NCI-H1105 treated with DMSO at 0.1 percent for 48 hours (cell line): ENCODE results near the gene FXYD7.
"Not testable (repeated sequence)": the region's sequence is repeated elsewhere in the genome, so short reads cannot be mapped to it uniquely, and the experiment has no call there.

ENCODE experiments used
- DNase-seq: peaks from one replicate; lab custom pipeline; 2025; lab: John Stamatoyannopoulos, UW

Gene FXYD7, protein sequence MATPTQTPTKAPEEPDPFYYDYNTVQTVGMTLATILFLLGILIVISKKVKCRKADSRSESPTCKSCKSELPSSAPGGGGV

DNA sequence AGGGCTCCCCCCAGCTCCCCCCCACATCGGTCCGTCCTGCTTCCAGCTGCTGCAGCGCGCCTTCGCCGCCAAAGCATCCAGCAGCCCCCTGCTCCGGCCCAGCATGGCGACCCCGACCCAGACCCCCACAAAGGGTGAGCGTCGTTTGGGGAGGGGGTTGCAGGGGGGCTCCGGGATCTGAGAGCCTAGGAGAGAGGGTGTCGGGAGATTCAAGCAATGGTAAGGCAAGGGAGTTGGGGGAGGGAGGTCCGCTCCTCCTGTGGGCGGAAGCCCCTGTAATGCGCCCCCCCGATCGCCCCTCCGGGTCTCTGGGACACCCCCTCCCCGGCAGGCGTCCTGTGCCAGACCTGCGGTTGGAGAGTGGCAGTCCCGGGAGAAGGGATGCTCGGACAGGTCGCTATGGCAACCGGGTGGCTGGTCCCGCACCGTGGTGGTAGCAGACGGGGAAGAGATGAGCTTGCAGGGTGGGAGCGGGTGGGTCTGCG, at the start of gene FXYD7:
TSS of gene FXYD7 (plus strand) at position 25 of the 485 bp plus-strand sequence. CDS start at position 104, 79 bp downstream.
- no peak for DNase-seq

DNA sequence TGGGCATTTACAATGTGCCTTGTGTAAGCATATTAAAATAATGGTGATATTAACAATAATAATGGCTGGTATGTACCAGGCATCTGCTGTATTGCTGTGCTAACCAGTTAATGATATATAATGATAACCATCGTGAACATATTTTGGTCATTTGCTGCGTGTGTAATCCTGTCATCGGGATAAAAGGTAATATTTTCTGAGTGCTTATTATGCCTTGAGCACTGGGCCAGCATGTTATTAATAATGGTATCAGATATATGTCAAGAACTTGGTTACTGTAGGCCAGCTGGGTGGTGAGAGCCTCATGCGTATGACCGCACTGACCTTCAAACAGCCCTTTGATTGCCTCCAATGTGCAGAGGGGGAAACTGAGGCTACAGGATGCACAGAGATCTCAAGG, 49.6 kb upstream of the FXYD7 start:
- DNase-seq, result no peak

DNA sequence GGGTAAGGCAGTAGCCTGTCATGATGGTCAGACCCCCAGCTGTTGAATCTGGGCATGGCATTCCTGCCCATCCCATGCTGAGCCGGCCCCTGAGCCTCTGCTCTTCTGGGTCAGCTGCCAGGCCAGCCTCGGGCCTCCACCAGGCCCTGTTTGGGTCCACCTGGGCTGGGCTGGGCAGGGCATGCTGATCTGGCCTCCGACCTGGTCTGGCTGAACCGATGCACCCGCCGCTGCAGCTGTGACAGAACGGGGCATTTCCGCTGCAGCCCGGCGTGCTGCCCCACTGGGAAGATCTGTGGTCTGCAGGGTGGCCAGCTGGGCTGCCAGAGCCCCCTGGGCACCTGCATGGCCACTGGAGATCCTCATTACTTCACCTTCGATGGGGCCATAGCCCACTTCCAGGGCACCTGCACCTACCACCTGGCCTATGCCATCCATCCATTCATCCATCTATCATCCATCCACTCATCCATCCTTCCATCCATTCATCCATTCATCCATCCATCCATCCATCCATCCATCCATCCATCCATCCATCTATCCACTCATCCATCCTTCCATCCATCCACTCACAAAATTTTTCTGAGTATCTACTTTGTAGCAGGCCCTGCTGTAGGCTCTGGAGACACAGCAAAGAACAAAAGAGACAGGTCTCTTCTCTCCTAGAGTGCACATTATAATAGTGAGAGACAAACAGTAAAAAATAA, 49.0 kb upstream of the FXYD7 start:
- DNase-seq, result no peak

DNA sequence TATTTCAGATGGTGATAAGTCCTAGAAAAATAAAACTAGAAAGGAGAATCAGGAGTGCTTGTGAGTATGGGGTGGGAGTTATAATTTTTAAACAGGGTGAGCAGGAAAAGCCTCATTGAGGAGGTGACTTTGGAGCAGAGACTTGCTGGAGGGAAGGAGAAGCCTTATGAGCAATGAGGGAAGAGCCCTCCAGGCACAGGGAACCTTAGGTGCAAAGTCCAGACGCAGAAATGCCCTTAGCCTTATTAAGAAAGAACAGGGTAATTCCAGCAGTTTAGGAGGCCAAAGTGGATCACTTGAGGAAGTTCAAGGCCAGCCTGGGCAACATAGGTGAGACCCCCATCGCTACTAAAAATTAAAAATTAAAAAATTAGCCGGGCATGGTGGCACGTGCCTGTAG, 48.4 kb upstream of the FXYD7 start:
- no peak for DNase-seq

DNA sequence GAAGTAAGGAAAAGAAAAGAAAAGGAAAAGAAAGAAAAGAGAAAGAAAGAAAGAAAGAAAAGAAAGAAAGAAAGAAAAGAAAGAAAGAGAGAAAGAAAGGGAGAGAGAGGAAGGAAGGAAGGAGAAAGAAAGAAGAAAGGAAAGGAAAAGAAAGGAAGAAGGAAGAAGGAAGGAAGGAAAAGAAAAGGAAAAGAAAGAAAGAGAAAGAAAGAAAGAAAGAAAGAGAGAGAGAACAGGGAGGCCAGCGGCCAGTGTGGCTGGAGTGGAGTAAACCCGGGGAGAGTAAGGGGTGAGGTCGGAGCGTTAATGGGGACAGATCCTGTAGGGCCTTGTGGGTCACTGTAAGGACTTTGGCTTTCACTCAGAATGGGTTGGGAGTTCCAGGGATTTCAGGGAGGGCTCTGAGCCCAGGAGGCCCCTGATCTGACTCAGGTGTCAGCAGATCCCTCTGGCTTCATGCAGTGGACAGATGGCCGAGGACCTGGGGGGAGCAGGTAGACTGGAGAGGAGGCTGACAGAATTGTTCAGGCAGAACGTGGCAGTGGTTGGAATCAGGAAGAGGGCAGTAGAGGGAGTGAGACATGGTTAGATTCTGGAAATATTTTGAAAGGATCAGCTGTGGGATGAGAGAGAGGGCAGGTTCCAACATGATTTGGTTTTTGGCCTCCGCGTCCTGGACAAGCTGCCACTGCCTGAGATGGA, 47.2 kb upstream of the FXYD7 start:
- no peak for DNase-seq

DNA sequence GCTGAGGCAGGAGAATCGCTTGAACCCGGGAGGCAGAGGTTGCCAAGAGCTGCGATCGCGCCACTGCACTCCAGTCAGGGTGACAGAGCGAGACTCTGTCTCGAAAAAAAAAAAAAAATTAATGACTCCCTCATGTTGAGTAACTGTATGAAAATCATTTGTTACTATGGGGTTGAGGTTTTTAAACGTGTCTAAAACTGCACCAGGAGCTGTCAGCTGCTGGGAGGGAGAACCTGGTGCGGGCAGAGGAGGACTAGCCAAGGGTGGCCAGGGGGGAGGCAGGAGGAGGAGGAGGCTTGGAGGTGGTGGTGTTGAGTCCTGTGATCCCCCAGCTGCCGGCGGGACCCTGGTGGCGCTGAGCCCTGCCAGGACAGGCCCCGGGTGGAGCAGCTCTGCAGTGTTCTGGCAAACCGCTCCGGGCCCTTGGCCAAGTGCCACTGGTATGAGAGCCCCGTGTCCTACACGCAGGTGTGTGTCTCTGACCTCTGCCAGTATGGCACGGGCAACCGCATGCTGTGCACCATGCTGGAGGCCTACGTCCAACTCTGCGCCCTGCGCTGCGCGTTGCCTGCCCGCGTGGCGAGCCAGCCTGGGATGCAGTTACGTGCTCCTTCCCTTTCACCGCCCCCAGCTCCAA, 44.5 kb upstream of the FXYD7 start:
- DNase-seq, result no peak

DNA sequence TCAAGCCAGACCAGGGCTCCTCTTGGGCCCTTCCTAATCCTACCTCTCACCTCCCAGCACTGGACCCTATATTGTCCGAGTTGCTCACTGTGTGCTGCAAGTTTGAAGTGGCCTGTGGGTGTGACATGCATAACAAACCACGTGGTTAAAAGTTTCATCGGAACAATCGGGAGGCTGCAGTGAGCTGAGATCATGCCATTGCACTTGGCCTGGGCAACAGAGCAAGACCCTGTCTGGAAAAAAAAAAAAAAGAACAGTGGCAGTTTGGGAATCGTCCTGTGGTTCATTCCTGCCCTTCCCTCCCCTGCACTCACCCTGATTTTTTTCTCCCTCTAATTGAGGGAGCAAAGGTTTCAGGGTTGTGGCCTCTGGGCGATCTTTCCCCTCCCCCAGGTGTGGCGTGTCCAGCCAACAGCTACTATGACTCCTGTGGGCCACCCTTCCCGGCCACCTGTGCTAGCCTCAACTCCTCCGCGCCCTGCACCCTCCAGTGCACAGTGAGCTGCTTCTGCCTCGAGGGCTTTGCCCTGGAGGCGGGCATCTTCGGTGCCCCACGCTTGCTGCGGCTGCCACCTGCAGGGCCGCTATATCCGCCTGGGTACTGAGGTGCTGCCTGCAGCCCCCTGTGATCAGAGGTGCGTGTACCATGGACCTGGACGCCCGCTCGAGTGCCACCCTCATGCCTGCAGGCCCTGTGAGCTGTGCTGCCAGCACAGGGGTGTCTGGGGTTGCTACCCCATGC, 43.7 kb upstream of the FXYD7 start:
- DNase-seq, result no peak

DNA sequence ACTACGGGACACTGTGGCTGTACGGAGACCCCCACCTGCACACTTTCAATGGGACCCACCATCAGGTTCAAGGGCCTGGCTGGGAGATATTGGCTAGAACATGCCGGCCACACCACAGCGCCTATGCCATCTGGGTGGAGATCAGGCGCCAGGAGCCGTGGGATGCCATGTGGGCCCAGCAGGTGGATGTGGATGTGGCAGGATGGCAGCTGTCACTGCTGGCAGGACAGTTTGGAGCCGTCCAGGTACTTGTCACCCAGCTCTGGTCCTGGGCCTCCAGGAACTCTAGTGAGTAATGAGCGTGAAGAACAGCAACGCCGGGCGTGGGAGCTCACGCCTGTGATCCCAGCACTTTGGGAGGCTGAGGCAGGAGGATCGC, 43.2 kb upstream of the FXYD7 start:
- DNase-seq, result no peak

DNA sequence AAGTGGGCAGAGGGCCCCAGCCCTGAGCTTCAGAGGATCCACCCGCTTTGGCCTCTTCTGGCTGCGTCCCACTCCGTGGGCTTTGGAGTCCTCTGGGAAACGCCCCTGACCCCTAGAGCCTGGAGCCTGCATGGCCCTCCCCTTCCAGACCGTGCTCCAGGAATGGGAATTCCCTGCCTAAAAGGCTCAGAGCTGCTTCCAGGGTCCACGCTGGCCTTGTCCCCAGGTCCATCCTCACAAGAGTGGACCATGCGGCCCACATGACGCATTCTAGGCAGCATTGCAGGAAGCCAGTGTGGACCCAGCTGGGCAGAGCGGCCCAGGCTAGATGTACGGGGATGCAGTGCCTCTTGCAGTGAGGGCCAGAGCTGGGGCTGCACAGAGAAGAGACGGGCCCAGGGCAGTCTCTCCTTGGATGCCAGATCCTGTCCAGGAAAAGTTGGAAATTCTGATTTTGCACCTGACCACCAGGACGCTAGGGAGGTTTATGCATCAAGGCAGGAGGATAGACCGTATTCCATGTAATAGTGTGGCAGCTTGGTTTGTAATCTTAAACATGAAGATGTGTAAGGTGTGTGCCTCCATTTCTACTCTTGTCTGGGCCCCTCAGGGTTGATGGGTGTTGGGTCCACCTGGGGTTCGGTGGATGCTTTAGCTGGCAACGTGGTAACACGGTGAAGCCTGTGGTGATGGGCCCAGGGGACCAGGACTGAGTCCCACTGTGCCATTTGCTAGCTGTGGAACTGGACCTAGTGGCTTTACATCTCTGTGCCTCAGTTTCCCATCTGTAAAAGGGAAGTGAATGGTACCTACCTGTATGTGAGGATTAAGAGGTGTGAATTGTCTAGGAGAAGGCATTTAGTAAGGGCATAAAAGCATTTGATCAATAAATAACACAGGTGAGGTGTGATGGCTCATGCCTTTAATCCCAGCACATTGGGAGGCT, 42.2 kb upstream of the FXYD7 start:
- DNase-seq, result no peak

DNA sequence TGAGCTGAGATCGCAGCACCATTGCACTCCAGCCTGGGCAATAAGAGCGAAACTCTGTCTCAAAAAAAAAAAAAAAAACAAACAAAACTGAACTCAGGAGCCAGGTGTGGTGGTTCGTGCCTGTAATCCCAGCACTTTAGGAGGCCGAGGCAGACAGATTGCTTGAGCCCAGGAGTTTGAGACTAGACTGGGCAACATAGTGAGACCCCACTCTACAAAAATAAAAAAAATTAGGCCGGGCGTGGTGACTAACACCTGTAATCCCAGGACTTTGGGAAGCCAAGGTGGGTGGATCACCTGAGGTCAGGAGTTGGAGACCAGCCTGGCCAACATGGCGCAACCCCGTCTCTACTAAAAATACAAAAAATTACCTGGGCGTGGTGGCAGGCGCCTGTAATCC, 41.1 kb upstream of the FXYD7 start:
- not testable (repeated sequence) for DNase-seq

DNA sequence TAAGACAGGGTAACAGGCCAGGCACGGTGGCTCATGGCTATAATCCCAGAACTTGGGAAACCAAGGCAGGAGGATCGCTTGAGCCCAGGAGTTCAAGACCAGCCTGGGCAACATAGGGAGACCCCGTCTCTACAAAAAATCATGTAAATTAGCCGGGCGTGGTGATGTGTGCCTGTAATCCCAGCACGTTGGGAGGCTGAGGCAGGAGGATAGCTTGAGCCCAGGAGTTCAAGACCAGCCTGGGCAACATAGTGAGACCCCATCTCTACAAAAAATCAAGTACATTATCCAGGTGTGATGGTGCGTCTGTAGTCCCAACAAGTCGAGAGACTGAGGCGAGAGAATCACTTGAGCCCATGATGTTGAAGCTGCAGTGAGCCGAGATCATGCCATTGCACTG, 39.4 kb upstream of the FXYD7 start:
- DNase-seq, result not testable (repeated sequence)

DNA sequence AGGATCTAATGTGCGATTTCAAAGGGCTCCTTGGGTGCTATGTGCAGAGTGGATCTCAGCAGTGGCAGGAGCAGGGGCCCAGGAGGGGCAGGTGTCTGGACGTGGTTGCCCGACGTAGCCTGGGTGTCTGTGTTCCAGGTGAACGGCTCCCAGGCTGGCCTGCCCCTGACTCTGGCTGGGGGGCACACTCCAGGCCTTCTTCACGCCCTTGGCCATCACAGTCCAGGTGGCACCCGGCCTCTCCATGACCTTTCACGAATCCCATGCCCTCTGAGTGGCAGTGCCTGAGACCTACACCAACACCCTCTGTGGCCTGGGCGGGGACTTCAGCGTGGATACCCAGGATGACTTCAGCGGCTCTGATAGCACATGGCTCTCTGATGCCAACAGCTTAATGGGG, 38.7 kb upstream of the FXYD7 start:
- DNase-seq, result no peak

DNA sequence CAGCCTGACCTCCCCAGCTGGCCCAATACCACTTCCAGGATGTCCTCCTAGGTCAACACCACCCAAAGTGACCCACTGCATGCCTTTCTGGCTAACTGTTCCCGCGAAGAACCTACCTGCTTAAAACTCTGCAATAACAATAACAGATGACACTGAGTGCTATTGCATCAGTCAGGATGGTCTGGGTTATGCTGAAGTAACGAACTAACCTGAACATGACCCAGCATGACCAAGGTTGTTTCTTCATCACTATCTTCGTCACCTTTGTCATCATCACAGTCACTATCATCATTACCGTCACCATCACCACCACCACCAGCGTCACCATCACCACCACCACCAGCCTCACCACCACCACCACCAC, 38.0 kb upstream of the FXYD7 start:
- no peak for DNase-seq

DNA sequence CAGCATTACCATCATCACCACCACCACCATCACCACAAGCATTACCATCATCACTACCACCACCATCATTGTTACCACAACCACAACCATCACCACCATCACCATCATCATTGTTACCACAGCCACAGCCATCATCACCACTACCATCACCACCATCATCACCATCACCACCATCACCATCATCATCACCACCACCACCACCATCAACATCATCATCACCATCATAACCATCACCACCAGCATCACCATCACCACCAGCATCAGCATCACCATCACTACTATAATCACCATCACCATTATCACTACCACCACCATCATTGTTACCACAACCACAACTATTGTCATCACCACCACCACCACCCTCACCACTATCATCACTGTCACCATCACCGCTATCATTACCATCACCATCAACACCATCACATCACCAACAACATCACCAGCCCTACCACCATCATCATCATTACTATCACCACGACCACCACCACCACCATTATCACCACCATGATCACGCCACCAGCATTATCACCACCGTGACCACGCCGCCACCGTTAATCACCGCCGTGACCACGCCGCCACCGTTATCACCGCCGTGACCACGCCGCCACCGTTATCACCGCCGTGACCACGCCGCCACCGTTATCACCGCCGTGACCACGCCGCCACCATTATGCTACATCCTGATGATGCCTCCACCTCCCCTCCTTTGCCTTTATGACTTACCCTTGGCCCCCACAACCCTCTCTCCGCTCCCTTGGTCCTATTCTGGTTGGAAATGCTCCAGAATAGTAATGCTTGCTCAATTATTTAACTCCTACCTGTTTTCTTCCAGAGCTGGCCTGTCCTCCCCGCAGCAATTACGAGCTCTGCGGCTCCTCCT, 37.4 kb upstream of the FXYD7 start:
- DNase-seq, result no peak

DNA sequence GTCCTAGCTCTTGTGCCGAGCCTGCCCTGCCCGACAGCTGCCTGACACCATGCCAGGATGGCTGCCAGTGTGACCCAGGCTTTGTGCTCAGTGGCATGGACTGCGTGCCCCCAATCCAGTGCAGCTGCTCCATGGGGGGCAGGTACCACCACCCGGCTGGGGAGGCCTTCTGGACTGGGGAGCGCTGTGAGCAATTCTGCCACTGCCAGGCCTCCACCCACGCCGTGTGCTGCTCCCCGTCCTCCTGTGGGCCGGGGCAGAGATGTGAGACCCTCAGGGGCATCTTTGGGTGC, 36.8 kb upstream of the FXYD7 start:
- DNase-seq, result no peak

DNA sequence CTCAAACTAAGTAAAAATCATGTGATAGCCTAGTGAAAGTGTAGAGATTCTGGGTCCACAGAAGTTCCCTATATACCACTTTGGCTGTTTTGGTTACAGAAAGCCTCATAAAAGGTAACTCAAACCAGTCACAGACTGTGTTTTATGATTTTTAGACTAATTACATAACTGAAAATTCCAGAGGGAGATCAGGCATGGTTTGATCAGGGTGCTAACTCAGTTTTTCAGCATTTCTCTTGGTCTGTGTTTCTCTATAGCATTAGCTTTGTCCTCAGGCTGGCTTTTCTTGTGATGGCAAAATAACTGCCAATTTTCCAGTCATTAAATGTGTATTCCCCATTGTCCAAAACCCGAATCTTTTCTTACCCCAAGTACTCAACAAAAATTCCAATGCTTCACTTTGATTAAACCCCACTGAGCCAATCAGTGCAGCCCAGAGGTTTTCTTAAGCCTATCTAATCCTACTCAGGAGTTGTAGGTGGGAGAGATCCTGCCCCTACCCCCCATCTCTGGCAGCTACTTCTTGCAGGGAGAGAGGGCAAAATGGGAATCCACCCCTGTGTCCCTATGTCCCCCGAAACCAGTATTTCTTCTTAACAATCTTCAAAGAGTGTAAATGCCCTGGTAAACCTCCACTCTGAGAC, 36.0 kb upstream of the FXYD7 start:
- no peak for DNase-seq

DNA sequence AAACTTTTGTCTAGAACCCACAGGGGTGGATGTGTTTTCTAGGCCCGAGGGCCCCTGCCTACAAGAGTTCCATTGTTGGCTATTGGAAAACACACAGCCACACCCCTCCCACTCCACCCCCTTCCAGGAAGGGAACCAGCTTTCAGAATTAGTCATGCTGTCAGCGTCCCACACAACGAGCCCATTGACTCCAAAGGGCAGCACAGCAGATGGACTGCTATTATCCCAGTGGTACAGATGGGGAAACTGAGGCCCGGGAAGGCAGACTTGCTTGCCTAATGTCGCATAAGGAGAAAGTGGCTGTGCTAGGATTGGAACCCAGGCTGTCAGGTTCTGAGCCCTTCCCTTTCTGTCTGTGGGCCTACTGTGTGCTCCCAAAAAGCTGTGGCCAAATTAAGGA, 35.5 kb upstream of the FXYD7 start:
- no peak for DNase-seq

DNA sequence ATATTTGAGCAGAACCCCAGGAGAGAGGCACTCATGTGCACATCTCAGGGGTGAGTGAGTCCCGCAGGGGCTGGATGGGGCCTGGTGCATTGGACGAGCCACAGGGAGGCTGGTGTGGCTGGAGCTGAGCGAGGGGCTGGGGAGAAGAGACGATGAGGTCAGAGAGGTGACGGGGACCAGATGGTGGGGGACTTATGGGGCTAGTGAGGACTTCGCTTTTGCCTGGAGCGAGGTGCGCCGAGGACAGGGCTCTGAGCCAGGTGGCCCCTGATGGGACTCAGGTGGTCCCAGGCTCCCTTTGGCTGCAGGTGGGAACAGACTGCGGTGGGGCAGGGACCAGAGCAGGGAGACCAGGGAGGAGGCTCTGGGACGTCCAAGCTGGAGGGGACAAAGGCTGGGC, 34.3 kb upstream of the FXYD7 start:
- DNase-seq, result no peak

DNA sequence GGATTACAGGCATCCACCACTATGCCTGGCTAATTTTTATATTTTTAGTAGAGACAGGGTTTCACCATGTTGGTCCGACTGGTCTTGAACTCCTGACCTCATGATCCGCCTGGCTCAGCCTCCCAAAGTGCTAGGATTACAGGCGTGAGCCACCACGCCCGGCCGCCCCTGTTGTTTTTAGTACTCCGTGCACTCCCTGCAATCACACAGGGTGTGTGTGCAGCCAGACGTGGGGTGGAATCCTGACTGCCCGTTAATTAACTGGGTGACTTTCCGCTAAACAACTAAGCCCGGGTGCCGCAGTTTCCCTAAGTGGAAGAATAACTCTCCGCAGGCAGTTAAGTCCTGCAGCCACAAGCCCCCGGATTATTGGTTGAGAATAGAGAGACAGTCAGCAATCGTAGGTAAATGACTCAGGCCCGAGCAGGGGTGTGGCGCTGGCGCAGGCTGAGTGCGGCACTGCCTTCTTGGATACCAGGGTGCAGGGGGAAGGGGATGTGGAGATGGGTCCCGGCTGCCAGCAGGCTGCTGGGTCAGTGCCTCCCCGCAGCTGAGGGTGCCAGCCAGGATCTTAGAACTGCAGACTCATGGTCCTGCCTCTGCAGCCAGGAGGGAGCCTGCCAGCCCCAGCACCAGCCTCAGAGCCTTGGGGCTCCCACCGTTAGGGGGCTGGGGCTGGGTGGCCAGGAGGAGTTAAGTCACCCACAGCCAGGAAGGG, 33.5 kb upstream of the FXYD7 start:
- DNase-seq, result no peak
